ENCODE results near the gene NDUFV3.

DNA sequence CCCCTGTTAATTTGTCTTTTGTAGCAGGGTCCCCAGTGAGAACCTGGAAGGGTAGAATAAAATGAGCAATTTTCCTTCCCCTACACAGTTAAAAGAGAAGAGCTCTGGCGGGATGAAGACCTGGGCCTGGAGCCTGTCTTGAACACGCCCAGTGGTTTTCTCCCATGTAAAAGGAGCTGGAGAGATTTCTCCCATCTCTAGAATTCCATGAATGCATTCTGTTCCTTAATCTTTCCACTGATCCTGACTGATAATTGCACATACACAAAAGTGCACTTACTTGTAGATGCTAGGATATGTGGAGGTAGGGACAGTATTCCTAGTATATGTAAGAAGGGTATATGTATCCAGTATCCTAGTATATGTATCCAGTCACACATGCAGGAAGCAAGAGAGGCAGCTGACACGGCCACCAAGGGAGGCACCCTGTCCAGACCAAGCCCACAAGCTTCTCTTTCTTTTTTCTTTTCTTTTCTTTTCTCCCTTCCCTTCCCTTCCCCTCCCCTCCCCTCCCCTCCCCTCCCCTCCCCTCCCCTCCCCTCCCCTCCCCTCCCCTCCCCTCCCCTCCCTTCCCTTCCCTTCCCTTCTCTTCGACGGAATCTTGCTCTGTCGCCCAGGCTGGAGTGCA, 69.4 kb downstream of the NDUFV3 start:
- TF ChIP-seq, protein P1, sequence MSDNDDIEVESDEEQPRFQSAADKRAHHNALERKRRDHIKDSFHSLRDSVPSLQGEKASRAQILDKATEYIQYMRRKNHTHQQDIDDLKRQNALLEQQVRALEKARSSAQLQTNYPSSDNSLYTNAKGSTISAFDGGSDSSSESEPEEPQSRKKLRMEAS (IDR thresholded peaks at IDR 0.05; ENCODE audit: low read depth, low read length) = no peak
- TF ChIP-seq, protein P2, sequence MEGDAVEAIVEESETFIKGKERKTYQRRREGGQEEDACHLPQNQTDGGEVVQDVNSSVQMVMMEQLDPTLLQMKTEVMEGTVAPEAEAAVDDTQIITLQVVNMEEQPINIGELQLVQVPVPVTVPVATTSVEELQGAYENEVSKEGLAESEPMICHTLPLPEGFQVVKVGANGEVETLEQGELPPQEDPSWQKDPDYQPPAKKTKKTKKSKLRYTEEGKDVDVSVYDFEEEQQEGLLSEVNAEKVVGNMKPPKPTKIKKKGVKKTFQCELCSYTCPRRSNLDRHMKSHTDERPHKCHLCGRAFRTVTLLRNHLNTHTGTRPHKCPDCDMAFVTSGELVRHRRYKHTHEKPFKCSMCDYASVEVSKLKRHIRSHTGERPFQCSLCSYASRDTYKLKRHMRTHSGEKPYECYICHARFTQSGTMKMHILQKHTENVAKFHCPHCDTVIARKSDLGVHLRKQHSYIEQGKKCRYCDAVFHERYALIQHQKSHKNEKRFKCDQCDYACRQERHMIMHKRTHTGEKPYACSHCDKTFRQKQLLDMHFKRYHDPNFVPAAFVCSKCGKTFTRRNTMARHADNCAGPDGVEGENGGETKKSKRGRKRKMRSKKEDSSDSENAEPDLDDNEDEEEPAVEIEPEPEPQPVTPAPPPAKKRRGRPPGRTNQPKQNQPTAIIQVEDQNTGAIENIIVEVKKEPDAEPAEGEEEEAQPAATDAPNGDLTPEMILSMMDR (IDR thresholded peaks at IDR 0.05; ENCODE audit: low read depth, low read length) = no peak
- TF ChIP-seq POLR2A (IDR thresholded peaks at IDR 0.05; ENCODE audit: extremely low read depth, insufficient read length) = no peak
- no peak for TF ChIP-seq MYC (IDR thresholded peaks at IDR 0.05; ENCODE audit: low read depth, low read length)
